HG03175 (cell line): ENCODE measurements around the gene CACUL1.
A peak's percentile ranks its signal among the peaks of the same experiment; 100 is the strongest.
"Not testable (repeated sequence)": the region's sequence is repeated elsewhere in the genome, so short reads cannot be mapped to it uniquely, and the experiment has no call there.

Experiments used
- ATAC-seq: cut with Tn5 transposase; IDR thresholded peaks from one replicate; pipeline ENCODE4 v1.9.1; 2021; ENCODE audit warnings: mild to moderate bottlenecking, moderate library complexity; ENCODE audit not compliant: unreplicated experiment

The CACUL1 gene

GRCh38 chr10:118754556-118755423, at the start of gene CACUL1:
Gene CACUL1, minus strand, starts transcription at chr10:118754970. Its CDS starts 208 bp downstream, at chr10:118754762.
- peak; percentile 92 for ATAC-seq

GRCh38 chr10:118804262-118804773, 49.5 kb upstream of the CACUL1 start:
- no peak for ATAC-seq

- no peak for ATAC-seq
These were observed 47.5 kb upstream of the CACUL1 start for GRCh38 chr10:118802126-118802793.

- ATAC-seq: no peak
These were observed 46.1 kb upstream of the CACUL1 start for GRCh38 chr10:118800920-118801319.

GRCh38 chr10:118799777-118800176, 45.0 kb upstream of the CACUL1 start:
- no peak for ATAC-seq

GRCh38 chr10:118798231-118798662, 43.5 kb upstream of the CACUL1 start:
- no peak for ATAC-seq

- ATAC-seq: not testable (repeated sequence)
These were observed 40.2 kb upstream of the CACUL1 start for GRCh38 chr10:118794971-118795370.

- ATAC-seq: no peak
These were observed 38.8 kb upstream of the CACUL1 start for GRCh38 chr10:118793545-118793944.

- no peak for ATAC-seq
These were observed 37.8 kb upstream of the CACUL1 start for GRCh38 chr10:118792526-118792925.

- ATAC-seq: no peak
These were observed 35.3 kb upstream of the CACUL1 start for GRCh38 chr10:118790058-118790457.

GRCh38 chr10:118785551-118785950, 30.8 kb upstream of the CACUL1 start:
- ATAC-seq: no peak

- no peak for ATAC-seq
These were observed 29.2 kb upstream of the CACUL1 start for GRCh38 chr10:118783776-118784545.

GRCh38 chr10:118782916-118783465, 28.2 kb upstream of the CACUL1 start:
- ATAC-seq: not testable (repeated sequence)

- no peak for ATAC-seq
These were observed 26.8 kb upstream of the CACUL1 start for GRCh38 chr10:118781541-118781940.

GRCh38 chr10:118778727-118779126, 24.0 kb upstream of the CACUL1 start:
- no peak for ATAC-seq

GRCh38 chr10:118776960-118777359, 22.2 kb upstream of the CACUL1 start:
- ATAC-seq: no peak

- ATAC-seq: no peak
These were observed 21.3 kb upstream of the CACUL1 start for GRCh38 chr10:118776033-118776432.

GRCh38 chr10:118775478-118775877, 20.7 kb upstream of the CACUL1 start:
- no peak for ATAC-seq

GRCh38 chr10:118773041-118773440, 18.3 kb upstream of the CACUL1 start:
- ATAC-seq: no peak

- ATAC-seq: no peak
These were observed 17.2 kb upstream of the CACUL1 start for GRCh38 chr10:118771976-118772375.
